Endodermal cell (in vitro differentiated cells): ENCODE data around the gene GNB1L. TPM values are rescaled to one million over a fixed set of nuclear protein-coding genes. Genes with fewer than 3 reads are reported as not detected.

ENCODE experiments used
- DNase-seq: peaks from one replicate; pipeline ENCODE4 v3.0.0-alpha.2; 2017
- H3K27ac ChIP-seq: 2 replicates; pipeline ENCODE4 v1.5.1; 2013; ENCODE audit warnings: mild to moderate bottlenecking, low read depth, low read length, moderate library complexity
- H3K27me3 ChIP-seq: 2 replicates; pipeline ENCODE4 v1.6.1; 2013; ENCODE audit warnings: mild to moderate bottlenecking, low read length, moderate library complexity; ENCODE audit not compliant: insufficient read depth, control insufficient read depth, poor library complexity, severe bottlenecking
- H3K36me3 ChIP-seq: 2 replicates; pipeline ENCODE4 v1.7.0; 2013; ENCODE audit warnings: mild to moderate bottlenecking, low read length, moderate library complexity; ENCODE audit not compliant: control insufficient read depth, insufficient read depth
- H3K4me1 ChIP-seq: one replicate; pipeline ENCODE4 v1.7.0; 2013; ENCODE audit warnings: low read length; ENCODE audit not compliant: control insufficient read depth, insufficient read depth
- H3K4me3 ChIP-seq: 2 replicates; pipeline ENCODE4 v1.5.1; 2013; ENCODE audit warnings: mild to moderate bottlenecking, low read length, moderate library complexity
- H3K9ac ChIP-seq: 2 replicates; pipeline ENCODE4 v1.6.1; 2013; ENCODE audit warnings: mild to moderate bottlenecking, low read length, moderate library complexity; ENCODE audit not compliant: poor library complexity, severe bottlenecking; ENCODE audit errors: extremely low read depth
- H3K9me3 ChIP-seq: 2 replicates; pipeline ENCODE4 v1.6.1; 2013; ENCODE audit warnings: mild to moderate bottlenecking, low read length, moderate library complexity; ENCODE audit not compliant: control insufficient read depth
- H3K27ac Mint-ChIP-seq: 2 replicates; pipeline ENCODE4 v1.8.0; 2020; ENCODE audit warnings: mixed read lengths
- H3K27me3 Mint-ChIP-seq: 2 replicates; pipeline ENCODE4 v1.8.0; 2021; ENCODE audit warnings: mild to moderate bottlenecking, mixed read lengths; ENCODE audit not compliant: insufficient read depth
- H3K36me3 Mint-ChIP-seq: 2 replicates; pipeline ENCODE4 v1.8.0; 2020; ENCODE audit warnings: low read depth, mixed read lengths
- H3K4me1 Mint-ChIP-seq: 2 replicates; pipeline ENCODE4 v1.8.0; 2020; ENCODE audit warnings: mixed read lengths
- H3K4me3 Mint-ChIP-seq: 2 replicates; pipeline ENCODE4 v1.8.0; 2020; ENCODE audit warnings: mild to moderate bottlenecking, moderate library complexity, mixed read lengths
- H3K9me3 Mint-ChIP-seq: 2 replicates; pipeline ENCODE4 v1.8.0; 2020; ENCODE audit warnings: mild to moderate bottlenecking, mixed read lengths
- CTCF ChIP-seq: fragments of 200-600 bp; sonication (generic); conservative IDR thresholded peaks from 2 replicates; pipeline ENCODE4 v1.5.0; 2021; ENCODE audit warnings: antibody characterized with exemption, mild to moderate bottlenecking
- WGBS, 2 experiments: methylation state at CpG; one replicate each; pipeline versions ENCODE4 v1.1.5 to v1.1.7; 2013; ENCODE audit warnings: missing lambda C conversion rate in 2 of 2, mixed read lengths in 1 of 2; ENCODE audit not compliant: insufficient coverage in 1 of 2, insufficient read length in 1 of 2; 5-methylcytosine and 5-hydroxymethylcytosine counted together
- total RNA-seq, 2 donors: library from RNA; stranded (reverse); fragmentation: NEBNext Ultra II Directional in 1 of 2; extraction: Animal tissue kit (Norgen Biotek cat#: 25700) in 1 of 2; gene quantifications; 2 replicates in 1 of 2; 3 replicates in 1 of 2; pipeline ENCODE4 v1.2.1, GENCODE V29; 2021

GNB1L gene
- total RNA-seq, 2 donors from 2014 or later = 9.5 to 12.2 TPM

DNA sequence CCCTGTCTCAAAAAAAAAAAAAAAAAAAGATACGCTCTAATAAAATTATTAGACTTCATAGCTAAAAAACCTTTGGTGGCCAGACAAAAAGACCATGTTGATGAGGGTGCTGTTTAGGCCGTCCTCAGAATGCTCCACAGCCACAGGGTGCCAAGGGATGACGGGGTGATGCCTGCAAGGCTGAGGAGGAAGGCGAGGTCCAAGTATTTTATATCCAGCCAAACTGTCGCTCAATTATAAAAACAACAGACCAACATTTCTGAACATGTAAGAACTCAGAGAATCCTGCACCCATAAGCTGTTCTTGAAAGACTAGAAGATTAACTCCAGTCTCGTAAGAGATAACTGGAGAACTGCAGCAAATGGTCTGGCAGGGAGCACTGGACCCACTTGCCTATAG lies 64.8 kb downstream of the GNB1L start:
- Mint-ChIP-seq H3K27ac (no peak overlapping the region), H3K4me1 (no peaks in the 10 kb centered on the region), H3K36me3 (no peaks in the 10 kb centered on the region), H3K9me3 (no peaks in the 10 kb centered on the region), H3K27me3 (no peaks in the 10 kb centered on the region), H3K4me3 (no peak overlapping the region)
- no peaks in the 10 kb centered on the region for H3K36me3 ChIP-seq
- no peaks in the 10 kb centered on the region for H3K4me1 ChIP-seq
- H3K27me3 ChIP-seq = no peaks in the 10 kb centered on the region
- no peak overlapping the region for H3K9ac ChIP-seq
- TF ChIP-seq CTCF = no peak
- H3K27ac ChIP-seq = no peak overlapping the region
- DNase-seq = no peak
- 81 to 85% methylated on average over 5 of the region's 6 CpGs for WGBS, 2 experiments
- no peak overlapping the region for H3K4me3 ChIP-seq
- no peaks in the 10 kb centered on the region for H3K9me3 ChIP-seq

GRCh38 chr22:19789406-19789805 lies 65.3 kb downstream of the GNB1L start:
- no peaks in the 10 kb centered on the region for H3K27me3 Mint-ChIP-seq
- no peak overlapping the region for H3K4me3 Mint-ChIP-seq
- no peaks in the 10 kb centered on the region for H3K9me3 Mint-ChIP-seq
- H3K36me3 Mint-ChIP-seq = no peaks in the 10 kb centered on the region
- Histone ChIP-seq H3K27ac (no peak overlapping the region), H3K36me3 (no peaks in the 10 kb centered on the region), H3K9me3 (no peaks in the 10 kb centered on the region), H3K9ac (no peak overlapping the region), H3K4me1 (no peaks in the 10 kb centered on the region), H3K4me3 (no peak overlapping the region), H3K27me3 (no peaks in the 10 kb centered on the region)
- 93 to 95% methylated on average over 3 to 16 of the region's 16 CpGs for WGBS, 2 experiments
- TF ChIP-seq CTCF = no peak
- H3K27ac Mint-ChIP-seq = no peak overlapping the region
- DNase-seq = no peak
- H3K4me1 Mint-ChIP-seq = no peaks in the 10 kb centered on the region

DNA sequence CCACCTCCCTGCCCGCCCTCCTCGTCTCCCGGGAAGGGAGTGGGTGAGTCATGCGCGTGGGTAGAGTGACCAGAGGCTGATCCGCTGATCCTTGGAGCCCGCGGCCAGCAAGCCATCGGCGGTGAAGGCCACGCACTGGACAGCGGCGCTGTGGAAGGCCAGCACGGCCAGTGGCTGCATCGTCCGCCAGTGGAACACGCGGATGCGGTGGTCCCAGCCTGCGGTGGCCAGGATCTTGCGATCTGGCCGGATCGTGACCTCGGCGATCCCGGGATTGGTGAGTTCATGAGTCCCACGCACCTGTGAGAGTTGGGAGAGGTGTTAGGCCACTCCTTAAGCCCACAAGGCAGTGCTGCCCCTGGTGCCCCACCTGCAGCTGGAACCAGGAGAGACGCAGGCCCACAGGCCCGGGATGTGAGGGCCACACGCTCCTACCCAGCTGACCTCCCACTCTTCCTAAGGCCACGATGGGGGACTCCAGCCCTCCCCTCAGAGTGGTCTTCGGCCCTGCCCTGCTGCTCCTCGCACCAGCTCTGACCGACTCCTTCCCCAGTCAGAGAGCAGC lies 65.9 kb downstream of the GNB1L start:
- Mint-ChIP-seq H3K36me3 (no peaks in the 10 kb centered on the region), H3K27me3 (no peaks in the 10 kb centered on the region), H3K27ac (no peak overlapping the region), H3K4me3 (no peak overlapping the region), H3K4me1 (no peaks in the 10 kb centered on the region), H3K9me3 (no peaks in the 10 kb centered on the region)
- H3K27ac ChIP-seq = no peak overlapping the region
- H3K4me1 ChIP-seq = no peaks in the 10 kb centered on the region
- H3K4me3 ChIP-seq = no peak overlapping the region
- H3K9ac ChIP-seq = no peak overlapping the region
- no peaks in the 10 kb centered on the region for H3K36me3 ChIP-seq
- no peak for TF ChIP-seq CTCF
- 95 to 98% methylated on average over 21 to 34 of the region's 34 CpGs for WGBS, 2 experiments
- no peak for DNase-seq
- no peaks in the 10 kb centered on the region for H3K27me3 ChIP-seq
- no peaks in the 10 kb centered on the region for H3K9me3 ChIP-seq
